Esophagus squamous epithelium (tissue), 4 donors: ENCODE measurements around the gene TMEM63A.

Experiments
- CTCF ChIP-seq, 6 experiments: fragments of 450-650 bp in 4 of 6; fragments of 200-600 bp in 2 of 6; sonication (generic) in 2 of 6; IDR thresholded peaks; one replicate each; pipeline ENCODE4 v1.5.1; 2016 to 2019; ENCODE audit warnings: antibody characterized with exemption in 6 of 6, mild to moderate bottlenecking in 4 of 6, moderate library complexity in 4 of 6
- POLR2A ChIP-seq, 4 donors: fragments of 450-650 bp; IDR thresholded peaks; one replicate each; pipeline ENCODE4 v1.6.1; 2017; ENCODE audit warnings: antibody characterized with exemption in 4 of 4, mild to moderate bottlenecking in 4 of 4, moderate library complexity in 3 of 4

- TF ChIP-seq POLR2A (IDR thresholded peaks at IDR 0.05) (no peak), CTCF (IDR thresholded peaks at IDR 0.05) (no peak)
Observed at GRCh38 chr1:225840713-225841112, 41.5 kb downstream of the TMEM63A start.
